GF-D8 (cell line): Measurements from ENCODE around the gene RNF31.

Source experiments
- DNase-seq: peaks from one replicate; lab custom pipeline; 2025; lab: John Stamatoyannopoulos, UW

RNF31 gene

GRCh38 chr14:24159777-24160498, 12.6 kb downstream of the RNF31 start:
- no peak for DNase-seq

DNA sequence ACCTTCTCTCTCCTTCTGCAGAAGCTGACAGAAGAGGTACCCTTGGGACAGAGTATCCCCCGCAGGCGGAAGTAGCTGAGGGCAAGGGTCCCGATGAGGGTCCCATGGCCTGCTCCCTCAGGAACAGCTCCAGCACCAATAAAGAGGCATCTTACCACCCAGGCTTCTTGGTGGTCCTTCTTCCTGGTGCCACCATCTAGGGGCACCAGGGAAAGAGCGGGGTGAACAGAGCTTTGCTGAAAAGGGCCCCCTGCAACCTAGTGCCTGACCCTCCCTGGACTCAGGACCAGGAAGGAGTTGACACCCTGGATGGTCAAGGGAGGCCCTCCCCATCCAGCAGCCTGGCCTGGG, 13.2 kb downstream of the RNF31 start:
- DNase-seq: no peak

DNA sequence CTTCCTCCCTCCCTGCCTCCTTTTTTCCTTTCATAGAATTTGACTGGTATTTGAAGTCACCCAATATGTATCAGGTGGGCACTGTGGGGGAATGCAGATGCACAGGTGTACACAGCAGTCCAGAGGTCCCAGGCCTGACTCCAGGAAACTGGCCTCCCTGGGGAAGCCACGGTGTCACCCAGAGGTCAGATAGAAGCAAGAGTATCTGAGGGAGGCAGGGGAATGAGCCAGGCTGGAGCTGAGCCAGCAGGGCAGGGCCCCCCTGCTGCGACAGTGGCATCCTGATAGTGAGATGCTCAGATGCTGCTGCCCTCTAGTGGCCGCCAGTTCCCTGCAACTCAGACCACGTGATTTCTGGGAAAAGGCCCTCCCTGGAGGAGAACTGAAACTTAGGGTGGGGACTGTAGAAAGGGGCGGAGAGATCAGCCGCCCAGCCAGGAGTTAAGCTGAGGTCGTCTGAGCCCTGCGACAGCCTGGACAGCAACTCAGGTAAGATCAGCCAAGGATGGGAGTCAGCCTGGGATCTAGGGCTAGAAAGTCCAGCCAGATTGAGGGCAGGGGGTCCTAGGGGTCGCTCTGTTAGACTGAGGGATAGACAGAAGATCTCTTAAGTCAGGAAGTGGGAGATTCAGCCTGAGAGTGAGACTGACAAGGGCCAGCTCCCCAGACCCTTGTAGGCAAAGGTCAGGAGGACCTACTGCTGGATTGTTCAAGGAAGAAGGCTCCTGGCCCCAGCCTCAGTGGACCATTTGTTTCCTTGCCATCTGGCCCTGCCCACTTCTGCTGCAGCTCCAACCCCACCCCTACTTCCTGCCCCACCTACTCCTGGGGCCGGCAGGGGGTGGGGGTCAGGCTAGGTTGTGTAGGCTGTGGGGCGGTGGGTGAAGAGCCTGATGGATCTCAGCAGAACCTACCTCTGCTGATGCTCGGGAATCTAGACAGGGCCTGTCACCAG, 13.8 kb downstream of the RNF31 start, which contains the start of gene IRF9:
TSS of gene IRF9 (plus strand) at position 416 of the 955 bp plus-strand sequence. CDS start 880 bp downstream, outside the sequence.
- peak; percentile 70 for DNase-seq

DNA sequence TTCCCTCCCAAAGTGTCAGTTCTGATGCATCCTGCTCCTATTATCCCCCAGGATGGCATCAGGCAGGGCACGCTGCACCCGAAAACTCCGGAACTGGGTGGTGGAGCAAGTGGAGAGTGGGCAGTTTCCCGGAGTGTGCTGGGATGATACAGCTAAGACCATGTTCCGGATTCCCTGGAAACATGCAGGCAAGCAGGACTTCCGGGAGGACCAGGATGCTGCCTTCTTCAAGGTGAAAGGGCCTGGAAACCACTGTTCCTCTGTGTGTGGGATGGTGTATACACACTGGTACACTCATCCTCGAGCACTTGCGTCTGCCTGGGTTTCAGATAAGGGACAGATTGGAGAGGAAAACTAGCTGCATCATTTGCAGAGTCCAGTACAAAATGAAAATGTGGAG, 14.8 kb downstream of the RNF31 start:
- DNase-seq: no peak

DNA sequence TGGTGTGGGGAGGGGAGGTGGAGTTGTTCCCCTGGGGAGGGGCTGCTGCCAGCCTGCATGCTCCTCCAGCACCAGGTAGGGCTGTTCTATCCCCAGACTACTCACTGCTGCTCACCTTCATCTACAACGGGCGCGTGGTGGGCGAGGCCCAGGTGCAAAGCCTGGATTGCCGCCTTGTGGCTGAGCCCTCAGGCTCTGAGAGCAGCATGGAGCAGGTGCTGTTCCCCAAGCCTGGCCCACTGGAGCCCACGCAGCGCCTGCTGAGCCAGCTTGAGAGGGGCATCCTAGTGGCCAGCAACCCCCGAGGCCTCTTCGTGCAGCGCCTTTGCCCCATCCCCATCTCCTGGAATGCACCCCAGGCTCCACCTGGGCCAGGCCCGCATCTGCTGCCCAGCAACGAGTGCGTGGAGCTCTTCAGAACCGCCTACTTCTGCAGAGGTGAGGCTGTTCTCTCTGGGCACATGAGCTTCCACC, 17.3 kb downstream of the RNF31 start:
- no peak for DNase-seq

- DNase-seq: no peak
Observed at GRCh38 chr14:24165785-24166184, 18.5 kb downstream of the RNF31 start.

GRCh38 chr14:24167469-24168114, 20.3 kb downstream of the RNF31 start:
- DNase-seq: no peak

GRCh38 chr14:24171422-24172260, 24.3 kb downstream of the RNF31 start, which contains the start of gene REC8:
REC8 (plus strand) TSS chr14:24172080; CDS start chr14:24172553, 473 bp downstream.
- no peak for DNase-seq

DNA sequence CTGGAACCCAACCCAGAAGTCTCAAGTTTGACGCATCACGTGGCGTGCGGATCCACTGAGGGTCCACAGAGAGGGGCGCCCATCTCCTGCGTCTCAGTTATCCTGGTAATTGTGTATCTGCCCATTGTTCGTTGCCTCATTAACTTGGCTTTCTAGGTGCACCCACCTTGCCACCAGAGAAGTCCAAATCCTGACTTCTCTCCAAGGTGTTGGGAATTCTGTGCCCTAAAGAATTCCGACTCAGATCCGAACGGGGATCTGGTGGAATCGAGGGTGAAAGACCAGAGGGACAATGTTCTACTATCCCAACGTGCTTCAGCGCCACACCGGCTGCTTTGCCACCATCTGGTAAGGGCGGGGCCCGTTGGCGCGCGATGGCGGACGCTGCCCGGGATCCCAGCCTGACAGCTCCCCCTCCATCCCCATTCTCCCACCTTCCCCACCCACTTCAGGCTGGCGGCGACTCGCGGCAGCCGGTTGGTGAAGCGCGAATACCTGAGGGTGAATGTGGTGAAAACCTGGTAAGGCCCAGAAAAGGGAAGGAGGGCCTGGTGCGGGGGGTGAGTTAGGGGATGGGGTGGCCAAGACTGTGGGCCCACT, 25.1 kb downstream of the RNF31 start:
- no peak for DNase-seq

- DNase-seq: no peak
Observed at GRCh38 chr14:24172871-24173281, 25.6 kb downstream of the RNF31 start.

DNA sequence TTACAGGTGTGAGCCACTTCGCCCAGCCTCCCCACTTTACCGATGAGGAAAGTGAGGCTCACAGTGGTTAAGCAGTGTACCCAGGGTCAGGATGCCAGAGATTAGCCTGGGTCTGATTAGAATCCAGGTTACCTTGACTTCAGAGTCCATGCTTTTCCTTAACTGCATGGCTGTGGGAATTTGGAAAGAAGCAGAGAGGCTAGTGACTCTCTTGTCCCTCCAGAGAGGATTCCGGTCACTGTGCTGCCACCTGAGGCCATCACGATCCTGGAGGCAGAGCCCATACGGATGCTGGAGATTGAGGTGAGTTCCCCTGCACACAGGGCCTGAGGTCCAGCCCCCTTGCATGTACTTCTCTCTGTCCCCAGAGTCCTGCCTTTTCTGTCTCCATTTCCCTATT, 29.3 kb downstream of the RNF31 start:
- no peak for DNase-seq

GRCh38 chr14:24177041-24177825, 29.9 kb downstream of the RNF31 start:
- no peak for DNase-seq

DNA sequence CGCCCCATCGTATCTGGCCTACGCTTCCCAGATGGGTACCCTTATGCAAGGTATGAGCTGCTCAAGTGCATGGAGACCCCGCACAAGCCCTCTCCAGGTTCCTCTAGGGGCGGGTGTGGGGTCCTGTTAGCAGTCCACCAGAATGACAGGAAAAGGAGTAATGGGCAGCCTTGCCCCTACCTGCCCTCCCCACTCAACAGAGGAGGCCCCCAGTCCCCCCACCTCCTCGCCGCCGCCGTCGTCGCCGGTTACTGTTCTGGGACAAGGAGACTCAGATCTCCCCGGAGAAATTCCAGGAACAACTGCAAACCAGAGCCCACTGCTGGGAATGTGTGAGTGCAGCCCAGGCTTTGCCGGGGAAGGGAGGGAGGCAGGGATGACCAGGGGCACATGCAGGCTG, 30.6 kb downstream of the RNF31 start:
- DNase-seq: no peak

GRCh38 chr14:24178399-24179178, 31.3 kb downstream of the RNF31 start:
- no peak for DNase-seq

- DNase-seq: no peak
Observed at GRCh38 chr14:24179294-24179960, 32.1 kb downstream of the RNF31 start.

GRCh38 chr14:24179961-24180796, 32.9 kb downstream of the RNF31 start:
- DNase-seq: no peak

DNA sequence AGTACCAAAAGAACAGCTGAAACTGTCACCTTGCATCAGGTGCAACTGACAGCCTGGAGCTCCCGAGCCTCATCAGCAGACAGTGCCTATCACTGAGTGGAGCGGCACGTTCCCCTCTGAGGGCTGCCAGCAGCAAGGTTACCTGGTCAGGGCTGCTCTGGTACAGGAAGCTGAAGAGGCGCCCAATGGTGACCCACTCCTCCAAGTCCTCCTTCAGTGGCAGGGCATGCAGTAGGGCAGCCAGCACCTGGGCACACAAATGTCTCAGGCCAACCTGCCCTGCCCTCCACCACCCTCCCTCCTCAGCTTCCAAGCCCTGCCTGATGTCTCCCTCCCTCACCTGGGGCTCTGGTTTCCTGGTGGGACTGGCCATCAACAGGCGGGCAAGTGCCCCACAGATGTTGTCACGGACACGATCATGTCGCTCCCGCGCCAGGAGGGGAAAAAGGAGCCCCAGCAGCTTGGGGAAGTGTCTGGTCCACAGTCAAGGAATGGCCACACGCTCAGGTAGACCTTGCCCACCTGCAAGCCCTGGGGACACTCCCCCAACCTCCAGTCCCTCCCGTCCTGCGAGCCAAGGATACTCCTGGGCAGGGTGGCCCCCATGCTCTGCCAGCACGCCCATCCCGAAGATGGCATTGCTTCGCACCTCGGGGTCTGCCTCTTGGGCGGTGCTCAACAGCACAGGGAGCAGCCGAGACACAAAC, 34.2 kb downstream of the RNF31 start:
- no peak for DNase-seq
